ENCODE measurements around the gene NPPA. TPM values are rescaled to one million over a fixed set of nuclear protein-coding genes. Genes with fewer than 3 reads are reported as not detected.

NPPA gene
- total and polyA plus RNA-seq, 2 experiments from 2014 or later = 0.22 TPM; not detected in 1

- DNase-seq (ENCODE audit: low spot score) = no peak
- H2AFZ ChIP-seq = no peak overlapping the region
- H3K36me3 ChIP-seq (replicated peaks; ENCODE audit: insufficient read depth, low read depth) = no peaks in the 10 kb centered on the region
- WGBS (ENCODE audit: low lambda C conversion rate, missing lambda C conversion rate) = 96% methylated on average over 28 of the region's 28 CpGs
- H3K4me3 ChIP-seq = no peak overlapping the region
- no peaks in the 10 kb centered on the region for H3K9me2 ChIP-seq (replicated peaks; ENCODE audit: insufficient read depth)
- H3K27me3 ChIP-seq = no peaks in the 10 kb centered on the region
- H3K79me2 ChIP-seq = no peaks in the 10 kb centered on the region
- no peak overlapping the region for H3K27ac ChIP-seq
- H4K20me1 ChIP-seq (ENCODE audit: insufficient read depth, poor library complexity, severe bottlenecking) = peaks cover 3% of the 10 kb centered on the region
- H3K4me1 ChIP-seq (ENCODE audit: insufficient read depth) = peaks cover 4% of the 10 kb centered on the region
- no peak overlapping the region for H3K4me2 ChIP-seq
- no peaks in the 10 kb centered on the region for H3K9me3 ChIP-seq (ENCODE audit: low read depth)
- TF ChIP-seq EZH2phosphoT487 (IDR thresholded peaks at IDR 0.05; ENCODE audit: low read depth, severe bottlenecking, unreplicated experiment) = no peak
- no peak for TF ChIP-seq EZH2 (IDR thresholded peaks at IDR 0.05; ENCODE audit: borderline replicate concordance)
- TF ChIP-seq CTCF (IDR thresholded peaks at IDR 0.05; ENCODE audit: poor library complexity) = no peak
Observed at GRCh38 chr1:11835441-11836225, 11.9 kb downstream of the NPPA start.

DNA sequence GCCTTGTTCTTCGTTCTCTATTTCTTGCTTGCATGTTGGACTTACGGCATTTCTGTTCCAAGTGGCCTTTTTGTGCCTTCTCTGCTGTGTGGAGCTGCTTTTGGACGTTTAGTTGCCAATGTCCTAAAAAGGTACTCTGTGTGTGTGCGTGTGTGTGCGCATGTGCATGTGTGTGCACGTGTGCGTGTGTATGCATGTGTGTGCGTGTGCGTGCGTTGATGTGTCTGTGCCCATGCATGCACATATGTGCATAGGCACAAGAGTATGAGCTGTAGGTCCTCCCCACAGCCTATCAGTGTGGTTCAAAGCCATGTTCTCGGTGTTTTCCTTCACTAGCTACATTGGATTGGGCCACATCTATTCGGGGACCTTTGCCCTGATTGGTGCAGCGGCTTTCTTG is 13.7 kb downstream of the NPPA start:
- Histone ChIP-seq H3K27ac (no peak overlapping the region), H3K27me3 (no peaks in the 10 kb centered on the region), H3K4me3 (no peak overlapping the region), H3K9me2 (replicated peaks; ENCODE audit: insufficient read depth) (no peaks in the 10 kb centered on the region), H3K36me3 (replicated peaks; ENCODE audit: insufficient read depth, low read depth) (no peaks in the 10 kb centered on the region), H3K4me2 (no peak overlapping the region), H3K4me1 (ENCODE audit: insufficient read depth) (peaks cover 4% of the 10 kb centered on the region), H3K9me3 (ENCODE audit: low read depth) (no peaks in the 10 kb centered on the region), H4K20me1 (ENCODE audit: insufficient read depth, poor library complexity, severe bottlenecking) (peaks cover 3% of the 10 kb centered on the region), H3K79me2 (no peaks in the 10 kb centered on the region), H2AFZ (no peak overlapping the region)
- TF ChIP-seq EZH2 (IDR thresholded peaks at IDR 0.05; ENCODE audit: borderline replicate concordance) = no peak
- TF ChIP-seq EZH2phosphoT487 (IDR thresholded peaks at IDR 0.05; ENCODE audit: low read depth, severe bottlenecking, unreplicated experiment) = no peak
- TF ChIP-seq CTCF (IDR thresholded peaks at IDR 0.05; ENCODE audit: poor library complexity) = no peak
- DNase-seq (ENCODE audit: low spot score) = no peak
- 96% methylated on average over 13 of the region's 13 CpGs for WGBS (ENCODE audit: low lambda C conversion rate, missing lambda C conversion rate)

DNA sequence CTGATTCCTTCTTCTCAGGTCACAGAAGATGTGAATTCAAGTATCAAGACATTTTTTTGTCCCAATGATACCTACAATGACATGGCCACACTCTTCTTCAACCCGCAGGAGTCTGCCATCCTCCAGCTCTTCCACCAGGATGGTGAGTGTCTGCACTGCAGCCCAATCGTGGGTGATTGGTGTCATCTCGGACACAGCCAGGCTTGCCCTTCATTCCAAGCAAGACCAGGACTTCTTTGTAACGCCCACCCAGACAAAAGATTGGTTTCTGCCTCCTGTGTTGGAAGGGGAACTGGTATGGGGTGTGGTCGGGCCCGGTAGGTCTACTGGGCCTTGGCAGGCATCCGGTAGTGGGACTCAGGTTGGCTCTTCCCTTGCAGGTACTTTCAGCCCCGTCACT is 14.1 kb downstream of the NPPA start:
- H3K4me3 ChIP-seq = no peak overlapping the region
- no peaks in the 10 kb centered on the region for H3K36me3 ChIP-seq (replicated peaks; ENCODE audit: insufficient read depth, low read depth)
- no peaks in the 10 kb centered on the region for H3K9me2 ChIP-seq (replicated peaks; ENCODE audit: insufficient read depth)
- H3K4me2 ChIP-seq = no peak overlapping the region
- peaks cover 3% of the 10 kb centered on the region for H4K20me1 ChIP-seq (ENCODE audit: insufficient read depth, poor library complexity, severe bottlenecking)
- peaks cover 4% of the 10 kb centered on the region for H3K4me1 ChIP-seq (ENCODE audit: insufficient read depth)
- H3K27ac ChIP-seq = no peak overlapping the region
- H3K9me3 ChIP-seq (ENCODE audit: low read depth) = no peaks in the 10 kb centered on the region
- DNase-seq (ENCODE audit: low spot score) = no peak
- WGBS (ENCODE audit: low lambda C conversion rate, missing lambda C conversion rate) = 95% methylated on average over 8 of the region's 8 CpGs
- H3K79me2 ChIP-seq = no peaks in the 10 kb centered on the region
- no peak for TF ChIP-seq CTCF (IDR thresholded peaks at IDR 0.05; ENCODE audit: poor library complexity)
- no peak for TF ChIP-seq EZH2 (IDR thresholded peaks at IDR 0.05; ENCODE audit: borderline replicate concordance)
- no peak for TF ChIP-seq EZH2phosphoT487 (IDR thresholded peaks at IDR 0.05; ENCODE audit: low read depth, severe bottlenecking, unreplicated experiment)
- no peak overlapping the region for H2AFZ ChIP-seq
- H3K27me3 ChIP-seq = no peaks in the 10 kb centered on the region

Measured in hepatocyte (in vitro differentiated cells).